ENCODE measurements around the gene RBMS2.
"Not testable (repeated sequence)": the region's sequence is repeated elsewhere in the genome, so short reads cannot be mapped to it uniquely, and the experiment has no call there.

The RBMS2 gene

GRCh38 chr12:56521590-56522371, at the start of gene RBMS2:
RBMS2 (plus strand) TSS chr12:56521820; CDS start chr12:56522024, 204 bp downstream.
- DNase-seq: peak; percentile 8

GRCh38 chr12:56474389-56474788, 47.2 kb upstream of the RBMS2 start:
- no peak for DNase-seq

- DNase-seq: no peak
Observed at GRCh38 chr12:56476143-56476542, 45.5 kb upstream of the RBMS2 start.

- DNase-seq: no peak
Observed at GRCh38 chr12:56476972-56477432, 44.6 kb upstream of the RBMS2 start.

- no peak for DNase-seq
Observed at GRCh38 chr12:56477521-56478225, 43.9 kb upstream of the RBMS2 start.

- DNase-seq: no peak
Observed at GRCh38 chr12:56479625-56480024, 42.0 kb upstream of the RBMS2 start.

- DNase-seq: no peak
Observed at GRCh38 chr12:56484566-56484965, 37.1 kb upstream of the RBMS2 start.

- DNase-seq: no peak
Observed at GRCh38 chr12:56486694-56487093, 34.9 kb upstream of the RBMS2 start.

GRCh38 chr12:56487448-56488040, 34.1 kb upstream of the RBMS2 start:
- DNase-seq: peak; percentile 23

- DNase-seq: peak; percentile 60
Observed at GRCh38 chr12:56488041-56488955, 33.3 kb upstream of the RBMS2 start, which contains the start of gene GLS2. GLS2 (minus strand) TSS chr12:56488161; CDS start chr12:56488118, 43 bp downstream.

GRCh38 chr12:56490360-56490759, 31.3 kb upstream of the RBMS2 start:
- DNase-seq: no peak

GRCh38 chr12:56493409-56494105, 28.1 kb upstream of the RBMS2 start:
- DNase-seq: not testable (repeated sequence)

- DNase-seq: not testable (repeated sequence)
Observed at GRCh38 chr12:56494106-56494415, 27.6 kb upstream of the RBMS2 start.

- not testable (repeated sequence) for DNase-seq
Observed at GRCh38 chr12:56494481-56494880, 27.1 kb upstream of the RBMS2 start.

- peak; percentile 59 for DNase-seq
Observed at GRCh38 chr12:56496704-56497103, 24.9 kb upstream of the RBMS2 start.

GRCh38 chr12:56498126-56498902, 23.3 kb upstream of the RBMS2 start:
- not testable (repeated sequence) for DNase-seq

GRCh38 chr12:56499452-56499851, 22.2 kb upstream of the RBMS2 start:
- not testable (repeated sequence) for DNase-seq

GRCh38 chr12:56499879-56500278, 21.7 kb upstream of the RBMS2 start:
- not testable (repeated sequence) for DNase-seq

GRCh38 chr12:56510786-56511185, 10.8 kb upstream of the RBMS2 start:
- DNase-seq: no peak

GRCh38 chr12:56514014-56514318, 7.7 kb upstream of the RBMS2 start:
- DNase-seq: not testable (repeated sequence)

- no peak for DNase-seq
Observed at GRCh38 chr12:56517854-56518253, 3.8 kb upstream of the RBMS2 start.

Measured in stimulated activated CD4-positive, alpha-beta T cell treated with anti-CD3 and anti-CD28 coated beads, Interleukin-12 subunit alpha, Interleukin-12 subunit beta, amount 100 ng/mL, for 4 hours (primary cell).